ENCODE data around the gene ZNF385B.
"Not testable (repeated sequence)": the region's sequence is repeated elsewhere in the genome, so short reads cannot be mapped to it uniquely, and the experiment has no call there.

Gene ZNF385B

GRCh38 chr2:179483131-179483530 is 378.3 kb downstream of the ZNF385B start:
- no peak for DNase-seq (ENCODE audit: low spot score)

DNA sequence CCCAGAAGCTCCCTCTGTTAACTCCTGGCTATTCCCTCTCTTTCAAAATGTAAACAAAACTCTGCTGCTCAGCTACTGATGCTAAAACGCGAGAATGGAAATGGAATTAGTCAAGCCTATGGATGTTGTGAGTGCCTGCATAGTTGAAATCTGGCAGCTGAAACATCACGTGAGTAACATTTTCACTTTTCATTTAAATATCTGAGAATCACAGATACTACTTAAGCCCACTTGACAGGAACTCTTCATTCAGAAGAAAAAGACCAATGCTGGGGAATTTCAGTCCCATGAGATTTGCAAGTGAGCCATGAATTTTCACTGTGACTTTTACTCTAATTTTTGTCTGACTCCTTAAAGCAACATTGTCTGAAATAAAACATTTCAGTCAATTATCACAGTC is 381.5 kb downstream of the ZNF385B start:
- no peak for DNase-seq (ENCODE audit: low spot score)

- DNase-seq (ENCODE audit: low spot score) = no peak
These were observed 382.6 kb downstream of the ZNF385B start for GRCh38 chr2:179478771-179479170.

- no peak for DNase-seq (ENCODE audit: low spot score)
These were observed 390.4 kb downstream of the ZNF385B start for GRCh38 chr2:179470992-179471391.

DNA sequence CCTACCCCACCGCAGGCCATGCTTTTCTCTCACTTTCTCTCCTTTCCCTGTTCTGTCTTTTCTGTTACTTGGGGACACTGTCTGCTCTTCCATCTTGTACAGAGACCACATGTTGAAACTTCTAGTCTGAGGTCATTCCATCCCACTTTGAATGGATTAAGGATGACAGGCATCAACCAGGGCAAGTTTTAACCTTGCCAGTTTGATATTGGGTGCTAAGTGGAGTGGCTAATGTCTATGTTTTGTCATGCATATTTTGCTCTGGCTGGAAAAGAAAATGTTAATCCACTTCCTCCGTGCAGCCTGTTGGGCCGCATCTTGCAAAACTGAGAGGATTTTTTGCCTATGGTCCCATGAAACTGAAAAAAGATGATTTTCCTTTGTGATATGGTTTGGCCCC is 391.3 kb downstream of the ZNF385B start:
- no peak for DNase-seq (ENCODE audit: low spot score)

DNA sequence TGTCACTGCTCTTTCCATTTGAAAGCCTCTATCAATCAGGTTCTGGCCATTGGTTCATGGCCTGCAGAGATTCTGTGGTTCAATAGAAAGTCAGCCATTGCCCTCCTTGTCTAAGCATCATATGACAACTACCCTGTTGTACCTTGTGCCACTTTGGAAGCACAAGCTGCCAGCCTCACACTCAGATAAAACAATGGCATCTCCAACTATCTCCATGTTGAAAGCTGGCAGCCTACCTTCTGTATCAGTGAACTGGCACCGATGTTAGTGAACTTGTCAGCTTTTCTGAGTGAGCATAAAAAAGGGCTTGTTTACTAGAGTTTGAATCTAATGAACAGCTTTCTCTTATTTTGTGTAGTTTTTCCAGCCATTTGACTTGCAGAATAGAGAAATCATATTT is 393.5 kb downstream of the ZNF385B start:
- no peak for DNase-seq (ENCODE audit: low spot score)

DNA sequence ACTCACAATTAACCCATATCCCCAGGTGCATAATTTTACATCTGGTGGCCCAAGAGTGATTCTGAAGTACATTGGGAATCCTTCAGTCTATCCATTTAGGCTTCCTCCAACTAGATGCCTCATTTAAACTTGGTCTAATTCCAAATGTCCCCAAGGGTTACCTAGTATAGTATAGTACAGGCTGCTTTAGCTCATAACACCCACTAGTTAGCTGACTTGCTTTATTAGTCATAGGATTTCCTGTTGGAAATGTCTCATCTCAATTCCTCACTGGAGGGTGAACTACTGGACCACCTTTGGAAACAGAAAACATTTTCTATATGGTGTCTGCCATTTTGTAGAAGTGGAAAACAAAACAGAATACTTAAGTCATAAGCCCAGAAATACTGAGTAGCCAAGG is 394.3 kb downstream of the ZNF385B start:
- peak; percentile 66 for DNase-seq (ENCODE audit: low spot score)

GRCh38 chr2:179461420-179461819 is 400.0 kb downstream of the ZNF385B start:
- DNase-seq (ENCODE audit: low spot score) = no peak

- peak; percentile 83 for DNase-seq (ENCODE audit: low spot score)
These were observed 401.1 kb downstream of the ZNF385B start for GRCh38 chr2:179460181-179460929.

- DNase-seq (ENCODE audit: low spot score) = not testable (repeated sequence)
These were observed 403.3 kb downstream of the ZNF385B start for GRCh38 chr2:179458113-179458512.

DNA sequence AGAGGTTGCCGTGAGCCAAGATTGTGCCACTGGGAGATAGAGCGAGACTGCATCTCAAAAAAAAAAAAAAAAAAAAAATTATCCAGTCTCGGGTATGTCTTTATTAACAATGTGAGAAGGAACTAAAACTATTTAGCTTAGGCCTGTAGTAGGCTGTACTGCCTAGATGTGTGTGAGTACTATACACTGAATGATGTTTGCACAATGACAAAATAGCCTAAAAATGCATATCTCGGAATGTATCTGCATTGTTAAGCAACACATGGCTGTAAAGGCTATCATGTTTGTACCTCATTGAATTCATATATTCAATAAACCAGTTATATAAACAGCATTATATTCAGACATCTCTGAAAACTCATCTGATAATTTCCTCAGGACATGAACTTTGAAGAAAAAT is 405.6 kb downstream of the ZNF385B start:
- no peak for DNase-seq (ENCODE audit: low spot score)

DNA sequence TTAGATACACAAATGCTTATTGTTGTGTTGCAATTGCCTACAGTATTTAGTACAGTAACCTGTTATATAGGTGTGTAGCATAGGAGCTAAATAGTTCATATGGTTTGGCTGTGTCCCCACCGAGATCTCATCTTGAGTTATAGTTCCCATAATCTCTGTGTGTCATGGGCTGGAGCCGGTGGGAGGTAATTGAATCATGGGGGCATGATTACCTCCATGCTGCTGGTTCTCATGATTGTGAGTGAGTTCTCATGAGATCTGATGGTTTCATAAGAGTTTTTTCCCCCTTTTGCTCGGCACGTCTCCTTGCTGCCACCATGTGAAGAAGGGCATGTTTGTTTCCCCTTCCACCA is 406.3 kb downstream of the ZNF385B start:
- DNase-seq (ENCODE audit: low spot score) = no peak

- DNase-seq (ENCODE audit: low spot score) = peak; percentile 83
These were observed 406.8 kb downstream of the ZNF385B start for GRCh38 chr2:179454443-179455171.

DNA sequence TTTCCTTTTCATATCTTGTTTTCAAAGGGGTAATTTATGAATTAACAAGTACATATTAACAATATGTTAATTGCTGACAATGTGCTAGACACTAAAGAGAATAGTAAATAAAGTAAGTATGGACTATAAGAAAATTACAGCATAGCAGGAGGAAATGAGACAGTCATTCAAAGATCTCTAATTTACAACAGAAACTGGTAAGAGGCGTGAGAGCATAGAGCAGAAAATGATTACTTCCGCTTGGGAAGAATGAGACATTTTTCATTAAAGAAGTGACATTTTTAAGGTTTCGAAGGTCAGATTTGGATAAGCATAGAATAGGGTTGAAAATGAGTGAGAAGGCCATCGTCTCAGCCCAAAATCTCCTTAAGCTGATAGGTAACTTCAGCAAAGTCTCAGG is 412.4 kb downstream of the ZNF385B start:
- DNase-seq (ENCODE audit: low spot score) = no peak

GRCh38 chr2:179447839-179448447 is 413.5 kb downstream of the ZNF385B start:
- DNase-seq (ENCODE audit: low spot score) = no peak

DNA sequence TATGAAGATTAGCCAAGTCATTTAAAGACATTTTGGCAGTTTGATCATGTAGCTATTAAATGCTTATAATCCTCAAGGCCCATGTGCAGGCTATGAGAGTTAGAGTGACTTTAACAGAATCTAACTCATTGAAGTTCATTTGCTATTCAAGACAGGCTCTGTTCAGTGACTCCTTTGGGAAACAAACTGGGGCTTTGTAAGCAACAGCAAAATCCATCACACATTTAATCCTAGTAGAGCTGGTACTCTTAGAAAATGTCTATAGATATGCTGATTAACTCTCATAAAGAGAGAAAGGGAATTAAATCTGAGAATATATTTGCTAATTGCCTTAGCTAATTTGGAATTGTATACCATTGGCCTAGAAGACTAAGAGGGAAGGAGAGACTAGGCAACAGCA is 414.0 kb downstream of the ZNF385B start:
- no peak for DNase-seq (ENCODE audit: low spot score)

GRCh38 chr2:179446476-179447141 is 414.8 kb downstream of the ZNF385B start:
- no peak for DNase-seq (ENCODE audit: low spot score)

GRCh38 chr2:179444056-179444455 is 417.4 kb downstream of the ZNF385B start:
- no peak for DNase-seq (ENCODE audit: low spot score)

DNA sequence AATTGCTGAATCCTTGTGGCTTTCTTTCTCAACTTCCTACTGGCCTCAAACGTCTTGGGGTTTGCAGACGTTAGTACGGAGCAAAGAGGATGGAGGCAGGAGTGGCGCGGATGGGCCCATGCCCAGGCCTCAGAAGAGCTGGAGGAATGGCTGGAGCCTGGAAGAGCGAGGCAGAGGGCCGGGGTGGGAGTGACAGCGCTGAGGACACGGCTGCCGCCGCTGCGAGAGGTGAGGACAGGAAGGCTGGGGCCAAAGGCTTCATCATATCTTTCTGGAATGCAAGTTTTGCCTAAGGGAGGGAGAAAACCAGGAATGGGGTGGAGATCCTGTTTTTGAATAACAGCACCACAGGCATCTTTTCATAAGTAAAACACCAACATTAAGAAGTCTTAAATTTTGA is 418.2 kb downstream of the ZNF385B start:
- no peak for DNase-seq (ENCODE audit: low spot score)

GRCh38 chr2:179442206-179442605 is 419.2 kb downstream of the ZNF385B start:
- no peak for DNase-seq (ENCODE audit: low spot score)

GRCh38 chr2:179441551-179441950 is 419.9 kb downstream of the ZNF385B start:
- DNase-seq (ENCODE audit: low spot score) = no peak

- DNase-seq (ENCODE audit: low spot score) = peak; percentile 52
These were observed 420.7 kb downstream of the ZNF385B start for GRCh38 chr2:179440642-179441251.
